ENCODE measurements around the gene EEF1AKMT2. TPM values are rescaled to one million over a fixed set of nuclear protein-coding genes. Genes with fewer than 3 reads are reported as not detected.

Gene EEF1AKMT2
- total and polyA plus RNA-seq, 2 donors (not counting 1 experiment from before 2014, with no cell fraction given): 20.5 to 22.1 TPM

DNA sequence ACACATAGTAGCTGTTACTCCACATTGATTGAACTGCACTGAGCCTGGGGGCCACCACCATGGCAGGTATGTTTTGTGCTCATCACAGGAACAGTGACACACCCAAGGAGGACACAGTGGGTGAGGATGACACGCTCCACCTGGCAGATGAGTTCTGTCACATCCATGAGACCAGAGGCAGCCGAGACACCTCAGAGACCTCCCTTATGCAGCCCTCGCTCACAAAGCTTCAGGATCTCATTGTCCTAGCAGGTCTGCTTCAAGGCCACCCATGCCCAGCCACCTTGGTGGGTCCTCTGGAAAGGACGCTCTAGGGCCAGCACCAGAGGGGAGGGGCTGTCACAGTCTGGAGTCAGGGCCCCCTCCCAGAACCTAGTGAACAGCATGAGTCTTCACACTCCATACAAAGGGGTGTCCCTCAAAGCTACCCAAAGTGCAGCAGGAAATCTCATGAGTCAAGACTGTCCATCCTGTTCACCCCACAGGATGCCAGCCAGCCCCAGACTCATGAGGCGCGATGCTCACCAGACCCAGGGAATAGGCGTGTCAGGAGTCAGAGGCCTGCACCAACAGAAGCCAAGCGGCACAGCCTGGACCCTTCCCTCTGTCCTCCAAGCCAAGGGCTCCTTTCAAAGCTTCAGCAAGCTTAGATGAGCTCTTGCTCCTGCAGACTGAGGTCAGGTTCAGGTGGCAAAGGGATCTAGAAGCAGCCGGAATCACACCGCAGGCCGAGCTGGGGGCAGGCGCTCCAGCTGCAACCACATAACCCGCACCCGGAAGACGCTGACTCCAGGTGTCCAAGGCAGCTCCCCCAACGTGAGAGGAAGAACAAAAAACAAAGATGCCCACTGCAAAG, 57.1 kb downstream of the EEF1AKMT2 start:
- no peak overlapping the region for H3K4me2 ChIP-seq (ENCODE audit: extremely low read depth, insufficient read depth, low read length)
- H3K9ac ChIP-seq (ENCODE audit: insufficient read depth, low read length): no peak overlapping the region
- DNase-seq (ENCODE audit: low read depth in 2 of 2): no peak
- no peak overlapping the region for H2AFZ ChIP-seq (ENCODE audit: low read length)
- H3K4me1 ChIP-seq (ENCODE audit: control insufficient read depth, extremely low read depth, insufficient read depth, low read length): peaks cover 16% of the 10 kb centered on the region
- no peak for TF ChIP-seq EZH2 (IDR thresholded peaks at IDR 0.05; ENCODE audit: low read length, missing control alignments)
- TF ChIP-seq, protein P1, sequence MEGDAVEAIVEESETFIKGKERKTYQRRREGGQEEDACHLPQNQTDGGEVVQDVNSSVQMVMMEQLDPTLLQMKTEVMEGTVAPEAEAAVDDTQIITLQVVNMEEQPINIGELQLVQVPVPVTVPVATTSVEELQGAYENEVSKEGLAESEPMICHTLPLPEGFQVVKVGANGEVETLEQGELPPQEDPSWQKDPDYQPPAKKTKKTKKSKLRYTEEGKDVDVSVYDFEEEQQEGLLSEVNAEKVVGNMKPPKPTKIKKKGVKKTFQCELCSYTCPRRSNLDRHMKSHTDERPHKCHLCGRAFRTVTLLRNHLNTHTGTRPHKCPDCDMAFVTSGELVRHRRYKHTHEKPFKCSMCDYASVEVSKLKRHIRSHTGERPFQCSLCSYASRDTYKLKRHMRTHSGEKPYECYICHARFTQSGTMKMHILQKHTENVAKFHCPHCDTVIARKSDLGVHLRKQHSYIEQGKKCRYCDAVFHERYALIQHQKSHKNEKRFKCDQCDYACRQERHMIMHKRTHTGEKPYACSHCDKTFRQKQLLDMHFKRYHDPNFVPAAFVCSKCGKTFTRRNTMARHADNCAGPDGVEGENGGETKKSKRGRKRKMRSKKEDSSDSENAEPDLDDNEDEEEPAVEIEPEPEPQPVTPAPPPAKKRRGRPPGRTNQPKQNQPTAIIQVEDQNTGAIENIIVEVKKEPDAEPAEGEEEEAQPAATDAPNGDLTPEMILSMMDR (conservative IDR thresholded peaks at IDR 0.05 in 1 of 2, IDR thresholded peaks at IDR 0.05 in 1 of 2; ENCODE audit: low read depth in 1 of 2, low read length in 2 of 2): no peak
- peaks cover 2% of the 10 kb centered on the region for H3K79me2 ChIP-seq (ENCODE audit: control insufficient read depth, insufficient read depth, low read length)
- no peak overlapping the region for H3K4me3 ChIP-seq (replicated peaks in 1 of 4; ENCODE audit: control extremely low read depth in 1 of 4, insufficient read depth in 1 of 4, low read depth in 3 of 4, low read length in 4 of 4)
- H4K20me1 ChIP-seq (ENCODE audit: control insufficient read depth, extremely low read depth, insufficient read depth, low read length): no peaks in the 10 kb centered on the region
- H3K27ac ChIP-seq (ENCODE audit: insufficient read depth, low read length): no peak overlapping the region
- no peaks in the 10 kb centered on the region for H3K9me3 ChIP-seq (ENCODE audit: control insufficient read depth, insufficient read depth, low read depth, low read length)
- no peaks in the 10 kb centered on the region for H3K36me3 ChIP-seq (ENCODE audit: control insufficient read depth, insufficient read depth, low read length)
- no peaks in the 10 kb centered on the region for H3K27me3 ChIP-seq (ENCODE audit: control insufficient read depth, insufficient read depth, low read length)

DNA sequence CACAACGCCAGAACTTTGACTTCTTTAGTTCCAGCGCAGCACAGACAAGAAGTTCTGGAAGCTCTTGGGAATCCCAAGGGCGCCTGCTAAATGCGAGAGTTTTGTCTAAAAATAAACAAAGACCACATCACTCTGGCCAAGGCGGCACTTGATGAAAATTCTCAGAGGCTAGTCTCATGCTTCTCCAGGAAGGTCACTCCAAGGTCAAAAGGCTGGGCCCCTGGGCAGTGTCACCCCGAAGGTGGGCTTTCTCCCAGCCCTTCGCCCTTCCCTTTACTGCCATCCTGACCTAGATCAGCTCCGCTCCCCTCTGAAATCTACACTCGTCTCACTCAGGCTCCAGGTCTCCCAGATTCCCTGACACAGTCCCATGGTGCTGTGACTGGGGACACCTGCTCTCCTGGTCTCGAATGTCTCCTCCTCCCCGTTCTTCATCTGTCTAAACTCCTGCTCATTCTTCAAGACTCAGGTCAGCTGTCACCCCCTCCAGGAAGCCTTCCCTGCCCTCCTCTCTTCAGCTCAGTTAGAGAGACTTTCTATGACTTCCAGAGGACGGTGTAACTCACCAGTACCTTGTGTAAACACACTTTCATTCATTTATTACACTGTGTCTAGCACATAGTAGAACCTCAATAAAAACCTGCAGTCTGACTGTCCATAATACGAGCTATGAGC, 58.0 kb downstream of the EEF1AKMT2 start:
- Histone ChIP-seq H3K79me2 (ENCODE audit: control insufficient read depth, insufficient read depth, low read length) (peaks cover 2% of the 10 kb centered on the region), H3K9ac (ENCODE audit: insufficient read depth, low read length) (no peak overlapping the region), H3K4me3 (replicated peaks in 1 of 4; ENCODE audit: control extremely low read depth in 1 of 4, insufficient read depth in 1 of 4, low read depth in 3 of 4, low read length in 4 of 4) (no peak overlapping the region), H4K20me1 (ENCODE audit: control insufficient read depth, extremely low read depth, insufficient read depth, low read length) (no peaks in the 10 kb centered on the region), H3K4me2 (ENCODE audit: extremely low read depth, insufficient read depth, low read length) (peak overlapping the region; percentile 69), H3K4me1 (ENCODE audit: control insufficient read depth, extremely low read depth, insufficient read depth, low read length) (peaks cover 16% of the 10 kb centered on the region), H3K27me3 (ENCODE audit: control insufficient read depth, insufficient read depth, low read length) (no peaks in the 10 kb centered on the region), H2AFZ (ENCODE audit: low read length) (peak overlapping the region; percentile 29), H3K27ac (ENCODE audit: insufficient read depth, low read length) (peak overlapping the region; percentile 11), H3K36me3 (ENCODE audit: control insufficient read depth, insufficient read depth, low read length) (no peaks in the 10 kb centered on the region), H3K9me3 (ENCODE audit: control insufficient read depth, insufficient read depth, low read depth, low read length) (no peaks in the 10 kb centered on the region)
- TF ChIP-seq, protein P1 (conservative IDR thresholded peaks at IDR 0.05 in 1 of 2, IDR thresholded peaks at IDR 0.05 in 1 of 2; ENCODE audit: low read depth in 1 of 2, low read length in 2 of 2): no peak
- no peak for TF ChIP-seq EZH2 (IDR thresholded peaks at IDR 0.05; ENCODE audit: low read length, missing control alignments)
- no peak for DNase-seq (ENCODE audit: low read depth in 2 of 2)

DNA sequence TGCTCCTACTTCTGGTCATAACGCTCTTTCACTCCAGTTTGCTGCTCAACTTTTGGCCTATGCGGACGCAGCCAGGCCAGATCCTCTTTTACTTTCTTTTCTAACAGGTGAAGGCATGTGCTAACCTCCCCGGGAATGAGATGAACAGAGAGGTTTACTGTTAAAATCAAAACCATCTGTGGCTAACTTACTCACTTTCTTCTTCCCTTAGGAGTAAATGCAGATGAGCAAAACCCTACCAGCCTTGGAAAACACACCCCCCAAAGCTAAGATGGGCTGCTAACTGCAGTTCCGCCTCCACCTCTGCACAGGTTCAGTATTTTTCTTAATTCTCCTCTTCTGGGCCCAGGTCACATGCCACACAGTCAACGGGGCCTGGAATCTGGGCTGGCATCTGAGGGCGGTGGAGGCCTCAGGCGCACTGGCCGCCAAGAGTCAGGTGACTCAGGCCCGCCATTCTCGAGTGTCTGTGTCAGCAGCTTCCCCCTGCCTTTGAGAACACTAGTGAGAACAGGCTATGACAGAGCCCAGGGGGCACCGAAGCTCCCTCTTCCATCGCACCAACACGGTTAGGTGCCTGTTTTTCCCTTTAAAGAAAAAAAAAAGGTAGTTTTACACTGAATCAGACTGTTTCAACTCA, 58.6 kb downstream of the EEF1AKMT2 start:
- Histone ChIP-seq H3K9me3 (ENCODE audit: control insufficient read depth, insufficient read depth, low read depth, low read length) (no peaks in the 10 kb centered on the region), H3K4me3 (replicated peaks in 1 of 4; ENCODE audit: control extremely low read depth in 1 of 4, insufficient read depth in 1 of 4, low read depth in 3 of 4, low read length in 4 of 4) (no peak overlapping the region), H3K9ac (ENCODE audit: insufficient read depth, low read length) (no peak overlapping the region), H2AFZ (ENCODE audit: low read length) (peak overlapping the region; percentile 29), H3K36me3 (ENCODE audit: control insufficient read depth, insufficient read depth, low read length) (no peaks in the 10 kb centered on the region), H3K4me1 (ENCODE audit: control insufficient read depth, extremely low read depth, insufficient read depth, low read length) (peaks cover 16% of the 10 kb centered on the region), H3K79me2 (ENCODE audit: control insufficient read depth, insufficient read depth, low read length) (peaks cover 2% of the 10 kb centered on the region), H3K27ac (ENCODE audit: insufficient read depth, low read length) (peak overlapping the region; percentile 11), H3K4me2 (ENCODE audit: extremely low read depth, insufficient read depth, low read length) (peak overlapping the region; percentile 69), H4K20me1 (ENCODE audit: control insufficient read depth, extremely low read depth, insufficient read depth, low read length) (no peaks in the 10 kb centered on the region), H3K27me3 (ENCODE audit: control insufficient read depth, insufficient read depth, low read length) (no peaks in the 10 kb centered on the region)
- DNase-seq (ENCODE audit: low read depth in 2 of 2): peak in 1 of 2 donors; percentile 66
- TF ChIP-seq, protein P1 (conservative IDR thresholded peaks at IDR 0.05 in 1 of 2, IDR thresholded peaks at IDR 0.05 in 1 of 2; ENCODE audit: low read depth in 1 of 2, low read length in 2 of 2): no peak
- TF ChIP-seq EZH2 (IDR thresholded peaks at IDR 0.05; ENCODE audit: low read length, missing control alignments): no peak

Data from fibroblast of lung (primary cell).